Neural cell (in vitro differentiated cells): Measurements from ENCODE around the gene MECP2. TPM values are rescaled to one million over a fixed set of nuclear protein-coding genes. Genes with fewer than 3 reads are reported as not detected.
A peak's percentile ranks its signal among the peaks of the same experiment; 100 is the strongest.

Experiments used
- H2AFZ ChIP-seq: fragments of 200-600, 300-800 bp; sonication (generic), shearing (Covaris generic); 2 replicates; pipeline ENCODE4 v1.6.0; 2014; ENCODE audit warnings: low read depth, mild to moderate bottlenecking, antibody characterized with exemption, low read length, moderate library complexity
- H3F3A ChIP-seq: fragments of 200-600 bp; shearing (Covaris generic); 2 replicates; pipeline ENCODE4 v1.6.1; 2016; ENCODE audit warnings: mild to moderate bottlenecking, moderate library complexity, mixed read lengths, antibody characterized with exemption, low read length; ENCODE audit not compliant: insufficient read depth, poor library complexity, severe bottlenecking
- H3K27ac ChIP-seq: fragments of 200-600, 300-800 bp; sonication (generic), shearing (Covaris generic); 2 replicates; pipeline ENCODE4 v1.5.1; 2014; ENCODE audit warnings: mild to moderate bottlenecking, low read length, moderate library complexity
- H3K27me3 ChIP-seq: fragments of 300-800, 200-600 bp; sonication (generic), shearing (Covaris generic); 2 replicates; pipeline ENCODE4 v1.6.0; 2014; ENCODE audit warnings: mild to moderate bottlenecking, low read depth, low read length, moderate library complexity; ENCODE audit not compliant: insufficient read depth
- H3K36me3 ChIP-seq: fragments of 300-800, 200-600 bp; sonication (generic), shearing (Covaris generic); 2 replicates; pipeline ENCODE4 v1.5.1; 2014; ENCODE audit warnings: mild to moderate bottlenecking, antibody characterized with exemption, low read length, moderate library complexity; ENCODE audit not compliant: insufficient read depth
- H3K4me2 ChIP-seq: fragments of 300-800, 200-600 bp; sonication (generic), shearing (Covaris generic); 2 replicates; pipeline ENCODE4 v1.6.0; 2014; ENCODE audit warnings: mild to moderate bottlenecking, low read length
- H3K4me3 ChIP-seq: fragments of 300-800, 200-600 bp; sonication (generic), shearing (Covaris generic); 2 replicates; pipeline ENCODE4 v1.5.1; 2014; ENCODE audit warnings: mild to moderate bottlenecking, low read length, moderate library complexity
- H3K79me2 ChIP-seq: fragments of 200-600 bp; shearing (Covaris generic); replicated peaks from 2 replicates; pipeline ENCODE4 v1.6.0; 2014; ENCODE audit warnings: mild to moderate bottlenecking, low read length, moderate library complexity; ENCODE audit not compliant: insufficient read depth
- H3K9ac ChIP-seq: fragments of 300-800, 200-600 bp; sonication (generic), shearing (Covaris generic); 2 replicates; pipeline ENCODE4 v1.6.1; 2016; ENCODE audit warnings: mild to moderate bottlenecking, low read length, mixed read lengths
- H3K9me2 ChIP-seq: fragments of 200-600 bp; shearing (Covaris generic); 2 replicates; pipeline ENCODE4 v1.6.1; 2016; ENCODE audit warnings: mild to moderate bottlenecking, low read length, mixed read lengths; ENCODE audit not compliant: insufficient read depth
- H3K9me3 ChIP-seq: fragments of 200-600, 300-800 bp; sonication (generic), shearing (Covaris generic); 2 replicates; pipeline ENCODE4 v1.6.1; 2016; ENCODE audit warnings: mild to moderate bottlenecking, mixed run types, low read length, moderate library complexity, mixed read lengths
- H4K20me1 ChIP-seq: fragments of 200-600 bp; shearing (Covaris generic); 2 replicates; pipeline ENCODE4 v1.6.1; 2016; ENCODE audit warnings: mild to moderate bottlenecking, mixed run types; ENCODE audit not compliant: insufficient read depth
- CTCF ChIP-seq: fragments of 450-650 bp; IDR thresholded peaks from 2 replicates; pipeline ENCODE4 v1.5.1; 2014; ENCODE audit warnings: antibody characterized with exemption, mild to moderate bottlenecking, moderate library complexity; ENCODE audit not compliant: poor library complexity, severe bottlenecking
- EP300 ChIP-seq: fragments of 450-650 bp; conservative IDR thresholded peaks from 2 replicates; pipeline ENCODE4 v1.6.1; 2014; ENCODE audit warnings: antibody characterized with exemption, mild to moderate bottlenecking, moderate library complexity; ENCODE audit not compliant: poor library complexity, severe bottlenecking
- EZH2 ChIP-seq: fragments of 200-600, 300-800 bp; shearing (Covaris generic), sonication (generic); IDR thresholded peaks from 2 replicates; pipeline ENCODE4 v1.6.1; 2014; ENCODE audit warnings: antibody characterized with exemption, low read length, borderline replicate concordance, mild to moderate bottlenecking; ENCODE audit not compliant: insufficient read depth, poor library complexity, severe bottlenecking
- MXI1 ChIP-seq: fragments of 450-650 bp; conservative IDR thresholded peaks from 2 replicates; pipeline ENCODE4 v1.6.1; 2014; ENCODE audit warnings: antibody characterized with exemption, mild to moderate bottlenecking; ENCODE audit not compliant: poor library complexity, severe bottlenecking
- POLR2AphosphoS5 ChIP-seq: IDR thresholded peaks from 2 replicates; pipeline ENCODE4 v1.6.1; 2012
- RAD21 ChIP-seq: fragments of 450-650 bp; conservative IDR thresholded peaks from 2 replicates; pipeline ENCODE4 v1.6.1; 2014; ENCODE audit warnings: antibody characterized with exemption, mild to moderate bottlenecking, moderate library complexity
- REST ChIP-seq: IDR thresholded peaks from 2 replicates; pipeline ENCODE4 v1.6.1; 2012; ENCODE audit warnings: borderline replicate concordance
- SMC3 ChIP-seq: fragments of 450-650 bp; conservative IDR thresholded peaks from 2 replicates; pipeline ENCODE4 v1.6.1; 2014; ENCODE audit warnings: antibody characterized with exemption, mild to moderate bottlenecking, moderate library complexity; ENCODE audit not compliant: poor library complexity
- TAF1 ChIP-seq: IDR thresholded peaks from 2 replicates; pipeline ENCODE4 v1.6.1; 2012; ENCODE audit warnings: low read depth
- polyA plus RNA-seq: library from polyadenylated mRNA; depleted of rRNA; stranded (reverse); fragments of >200 nt; gene quantifications from 2 replicates; pipeline ENCODE4 v1.2.3, GENCODE V29; 2014

MECP2 gene
- polyA plus RNA-seq, 1 donor from 2014 or later = 14.5 TPM

GRCh38 chrX:154121207-154121606, 23.7 kb upstream of the MECP2 start:
- H3K9me3 ChIP-seq = no peaks in the 10 kb centered on the region
- H4K20me1 ChIP-seq = no peaks in the 10 kb centered on the region
- H3K36me3 ChIP-seq = no peaks in the 10 kb centered on the region
- no peak overlapping the region for H3K4me3 ChIP-seq
- H3K27ac ChIP-seq = no peak overlapping the region
- TF ChIP-seq MXI1 (no peak), EP300 (no peak), TAF1 (no peak), POLR2AphosphoS5 (no peak)
- no peak overlapping the region for H3K9ac ChIP-seq
- no peaks in the 10 kb centered on the region for H3F3A ChIP-seq
- H3K9me2 ChIP-seq = no peaks in the 10 kb centered on the region
- no peak overlapping the region for H3K4me2 ChIP-seq
- no peaks in the 10 kb centered on the region for H3K79me2 ChIP-seq
- no peak overlapping the region for H2AFZ ChIP-seq
- no peaks in the 10 kb centered on the region for H3K27me3 ChIP-seq

- Histone ChIP-seq H3K79me2 (no peaks in the 10 kb centered on the region), H3K9me2 (no peaks in the 10 kb centered on the region), H3K27ac (peak overlapping the region; percentile 37), H3K4me3 (no peak overlapping the region), H3K9me3 (no peaks in the 10 kb centered on the region), H3F3A (no peaks in the 10 kb centered on the region), H4K20me1 (no peaks in the 10 kb centered on the region), H3K36me3 (no peaks in the 10 kb centered on the region), H3K9ac (no peak overlapping the region), H3K4me2 (no peak overlapping the region), H2AFZ (no peak overlapping the region), H3K27me3 (no peaks in the 10 kb centered on the region)
- TF ChIP-seq CTCF (no peak), RAD21 (no peak), EP300 (peak; percentile 45), SMC3 (no peak), POLR2AphosphoS5 (no peak), REST (no peak)
These were observed 23.1 kb upstream of the MECP2 start for GRCh38 chrX:154120567-154120966.

- Histone ChIP-seq H3K27me3 (no peaks in the 10 kb centered on the region), H2AFZ (no peak overlapping the region), H3K4me2 (no peak overlapping the region), H3K36me3 (no peaks in the 10 kb centered on the region), H3K79me2 (no peaks in the 10 kb centered on the region), H3K9ac (no peak overlapping the region), H4K20me1 (no peaks in the 10 kb centered on the region), H3K27ac (no peak overlapping the region), H3K4me3 (no peak overlapping the region), H3K9me2 (no peaks in the 10 kb centered on the region), H3K9me3 (no peaks in the 10 kb centered on the region), H3F3A (no peaks in the 10 kb centered on the region)
- TF ChIP-seq SMC3 (no peak), RAD21 (no peak), REST (no peak), MXI1 (no peak), EP300 (no peak), EZH2 (no peak), CTCF (no peak), POLR2AphosphoS5 (no peak)
These were observed 20.0 kb upstream of the MECP2 start for GRCh38 chrX:154117566-154117965.
